Inflammatory macrophage treated with lipopolysaccharide for 1 hour (primary cell): ENCODE measurements around the gene RASGRF2.

ENCODE experiments used
- DNase-seq, 2 donors: peaks; one replicate each; pipeline ENCODE4 v3.0.0-alpha.2; 2020 to 2022

RASGRF2 gene

DNA sequence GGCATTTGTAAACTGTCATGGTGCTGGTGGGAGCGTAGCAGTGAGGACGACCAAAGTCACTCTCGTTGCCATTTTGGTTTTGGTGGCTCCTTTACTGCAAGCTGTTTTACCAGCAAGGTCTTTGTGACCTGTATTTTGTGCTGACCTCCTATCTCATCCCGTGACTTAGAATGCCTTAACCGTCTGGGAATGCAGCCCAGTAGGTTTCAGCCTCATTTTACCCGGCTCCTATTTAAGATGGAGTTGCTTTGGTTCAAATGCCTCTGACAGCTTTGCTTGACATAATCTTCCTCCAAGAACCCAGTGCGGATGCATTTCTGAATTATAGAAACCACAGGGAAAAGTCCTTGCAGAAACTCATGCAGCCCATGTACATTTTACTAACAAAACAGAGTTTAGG is 3.9 kb upstream of the RASGRF2 start:
- no peak for DNase-seq

DNA sequence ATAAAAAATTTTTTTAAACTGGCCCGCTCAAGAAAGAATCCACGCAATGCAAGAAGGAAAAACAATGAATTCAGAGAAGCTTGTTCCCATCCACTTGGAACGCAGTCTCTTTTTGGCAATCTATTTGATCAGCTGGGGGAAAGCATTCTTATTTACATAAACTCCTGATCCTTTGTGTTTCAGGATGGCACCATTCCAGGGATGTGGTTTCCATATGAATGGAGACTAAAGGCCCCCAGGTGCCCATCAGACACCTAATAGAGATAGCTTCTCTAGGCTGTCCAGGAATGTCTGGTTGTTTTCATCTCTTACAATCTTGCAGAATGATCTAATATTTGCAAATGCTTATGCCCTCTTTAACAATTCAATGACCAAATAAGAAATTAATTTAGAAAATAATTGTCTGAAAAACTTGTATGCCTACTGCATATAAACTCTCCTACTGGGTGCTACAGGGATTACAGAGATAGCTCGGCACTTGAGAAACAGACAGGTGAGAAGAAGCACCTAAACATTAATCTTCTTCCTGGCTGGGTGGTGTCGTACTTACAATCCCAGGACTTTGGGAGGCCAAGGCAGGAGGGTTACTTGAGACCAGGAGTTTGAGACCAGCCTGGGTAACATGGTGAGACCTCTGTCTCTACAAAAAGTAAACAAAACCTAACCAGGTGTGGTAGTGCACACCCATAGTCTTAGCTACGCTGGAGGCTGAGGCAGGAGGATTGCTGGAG is 3.0 kb upstream of the RASGRF2 start:
- DNase-seq = no peak

DNA sequence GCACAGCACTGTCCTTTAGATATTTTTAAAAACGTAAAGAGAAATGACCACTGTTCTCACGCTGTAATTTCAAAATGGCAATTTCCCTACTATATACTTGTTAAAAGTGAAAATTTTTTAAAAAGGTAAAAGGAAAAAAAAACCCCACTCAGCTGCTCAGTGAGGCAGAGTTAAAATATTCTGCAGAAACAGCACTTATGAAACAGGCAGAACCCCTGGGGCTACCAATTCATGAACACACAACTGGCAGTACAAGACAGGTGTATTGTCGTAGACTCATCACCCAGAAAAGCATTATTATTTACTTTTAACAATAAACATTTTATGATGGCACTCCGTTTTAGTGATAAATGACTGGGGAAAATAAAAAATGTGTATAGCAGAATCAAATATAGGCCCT is 1.5 kb upstream of the RASGRF2 start:
- DNase-seq = no peak

DNA sequence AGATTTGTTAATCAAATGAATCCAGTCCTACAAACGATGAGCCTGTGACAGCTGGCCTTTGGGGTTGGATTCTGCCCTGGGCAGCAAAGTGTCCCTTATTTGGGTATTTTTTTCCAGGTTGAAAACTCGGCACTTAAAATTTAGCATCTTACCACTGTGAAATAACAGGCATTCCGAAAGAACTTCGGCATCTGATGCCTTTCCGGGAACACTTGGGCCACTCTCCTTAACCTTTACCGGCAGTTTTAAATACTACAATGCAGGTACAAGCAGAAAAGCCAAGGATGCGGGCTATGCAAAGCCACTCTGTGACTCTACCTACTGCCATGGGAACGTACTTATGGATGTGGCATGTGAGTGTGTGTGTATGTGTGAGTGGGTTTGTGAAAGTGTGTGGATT is 1.0 kb upstream of the RASGRF2 start:
- no peak for DNase-seq

DNA sequence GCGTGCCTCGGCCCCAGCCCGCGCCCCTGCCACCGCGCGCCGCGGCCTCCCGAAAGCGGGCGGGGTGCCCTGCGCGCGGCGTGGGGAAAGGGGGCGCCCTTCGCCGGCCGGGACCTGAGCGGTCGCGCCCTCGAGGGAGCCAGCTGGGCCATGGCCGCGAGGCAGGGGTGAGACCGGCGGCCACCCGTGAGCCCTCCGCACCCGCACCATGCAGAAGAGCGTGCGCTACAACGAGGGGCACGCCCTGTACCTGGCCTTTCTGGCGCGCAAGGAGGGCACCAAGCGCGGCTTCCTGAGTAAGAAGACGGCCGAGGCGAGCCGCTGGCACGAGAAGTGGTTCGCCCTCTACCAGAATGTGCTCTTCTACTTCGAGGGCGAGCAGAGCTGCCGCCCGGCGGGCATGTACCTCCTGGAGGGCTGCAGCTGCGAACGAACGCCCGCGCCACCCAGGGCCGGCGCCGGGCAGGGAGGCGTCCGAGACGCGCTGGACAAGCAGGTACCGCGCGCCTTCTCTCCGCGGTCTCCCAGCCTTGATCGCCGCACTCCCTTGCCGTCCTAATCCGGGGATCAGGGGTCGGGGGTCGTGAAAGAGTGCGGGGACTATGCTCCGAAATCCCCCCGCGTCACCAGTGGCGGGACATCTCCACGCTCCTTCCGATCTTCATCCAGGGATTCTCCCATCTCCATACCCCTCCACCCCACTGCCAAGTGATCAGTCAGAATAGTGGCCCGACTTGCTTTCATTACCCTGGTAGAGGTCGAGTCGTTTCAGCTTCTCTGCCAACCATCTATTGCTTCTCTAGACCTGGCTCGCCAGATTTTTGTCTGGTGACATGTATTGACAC is 590 bp downstream of the RASGRF2 start:
- no peak for DNase-seq

DNA sequence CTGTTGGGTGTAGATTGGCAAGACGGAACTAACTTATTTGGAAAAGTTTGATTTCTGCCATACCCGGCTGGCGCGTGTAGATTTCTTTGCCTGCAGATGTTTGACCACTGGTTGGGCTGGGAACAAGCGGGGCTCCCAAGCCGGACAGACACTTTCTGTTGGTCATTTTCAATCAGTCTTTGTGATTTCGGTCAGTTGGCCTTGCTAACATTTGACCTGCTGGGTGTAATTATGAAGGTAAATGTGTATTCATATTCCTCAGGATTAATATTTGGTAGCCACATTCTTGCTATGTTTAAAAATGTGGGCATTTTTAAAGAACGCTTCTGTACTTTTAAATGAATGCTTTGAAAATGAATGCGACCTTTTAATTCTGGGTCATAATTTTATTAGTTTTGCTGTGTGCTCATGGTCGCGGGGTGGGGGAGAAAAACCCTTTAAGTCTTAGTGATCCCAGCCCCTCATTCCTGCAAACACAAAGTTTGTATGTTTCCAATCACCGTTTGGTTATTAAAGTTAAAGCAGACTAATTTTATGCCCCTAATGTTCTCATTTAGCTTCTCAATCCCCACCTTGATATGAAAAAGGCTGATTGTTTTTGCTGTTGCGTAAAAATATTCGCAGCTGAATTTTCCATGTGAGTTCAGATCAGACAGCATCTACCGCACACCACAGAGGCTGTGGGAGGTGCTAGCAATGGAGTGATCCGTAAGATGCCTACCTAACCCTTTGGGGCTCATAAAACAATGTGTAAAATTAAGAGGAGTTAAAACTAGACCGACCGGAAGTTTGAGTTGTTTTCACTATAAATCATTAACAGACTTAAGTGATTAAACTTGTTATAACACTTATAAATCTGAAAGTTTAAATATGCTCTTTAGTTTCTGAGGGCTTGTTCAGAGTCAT is 1.5 kb downstream of the RASGRF2 start:
- DNase-seq = no peak

DNA sequence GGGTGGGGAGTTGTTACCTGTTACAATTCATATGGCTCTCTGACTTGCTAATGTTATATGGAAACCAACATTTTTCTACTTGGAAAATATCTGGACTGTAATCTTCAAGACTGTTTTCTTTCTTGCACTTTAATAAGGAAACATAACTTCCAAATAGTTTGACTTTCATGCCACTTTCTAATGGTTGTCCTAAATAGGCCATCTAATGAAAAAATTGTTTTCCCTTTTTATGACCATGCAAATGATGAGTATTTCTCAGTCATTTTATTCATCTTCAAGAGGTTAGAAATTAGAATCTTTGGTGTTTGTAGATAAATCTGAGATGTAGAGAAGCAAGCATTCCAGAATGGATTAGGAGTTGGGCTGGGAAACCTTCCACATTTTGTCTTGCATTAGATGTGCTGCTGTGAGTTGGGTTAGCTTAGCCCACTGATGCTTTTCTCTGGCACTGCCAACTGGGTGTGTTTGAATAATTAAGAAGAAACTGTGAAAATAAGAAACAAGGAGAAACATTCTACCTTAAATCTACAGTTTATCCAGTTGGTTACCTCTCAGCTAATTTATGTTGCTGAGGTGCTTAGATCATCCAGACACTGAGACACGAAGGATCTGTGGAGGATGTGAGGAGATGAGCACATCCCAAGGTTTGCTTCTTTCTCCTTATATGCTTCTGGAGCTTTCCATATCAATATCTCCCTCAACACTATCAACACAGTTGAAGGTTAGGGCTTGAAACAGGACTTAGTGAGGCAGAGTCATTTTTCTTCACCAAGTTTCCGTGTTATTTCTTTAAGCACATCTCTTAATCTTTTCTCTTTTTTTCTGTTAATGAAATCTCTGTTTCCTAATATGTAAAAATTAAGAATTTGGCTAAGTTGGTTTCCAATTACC is 2.7 kb downstream of the RASGRF2 start:
- DNase-seq = no peak

DNA sequence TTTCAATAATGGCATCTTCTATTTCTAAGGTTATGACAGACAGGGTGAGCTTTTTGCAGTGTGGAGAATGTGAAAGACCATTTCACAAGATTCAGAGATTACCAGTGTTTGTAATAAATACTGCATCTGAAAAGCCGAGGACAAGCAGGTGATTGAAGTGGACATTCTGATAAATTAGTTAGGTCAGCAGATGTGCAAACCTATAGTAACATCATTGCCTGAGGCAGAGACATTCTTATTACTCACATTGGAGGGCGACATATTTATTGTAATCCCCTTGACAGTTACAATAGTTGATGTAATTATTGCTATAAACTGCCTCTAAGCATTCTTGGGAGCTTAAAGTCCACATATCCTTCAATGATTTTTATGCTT is 3.3 kb downstream of the RASGRF2 start:
- no peak for DNase-seq

DNA sequence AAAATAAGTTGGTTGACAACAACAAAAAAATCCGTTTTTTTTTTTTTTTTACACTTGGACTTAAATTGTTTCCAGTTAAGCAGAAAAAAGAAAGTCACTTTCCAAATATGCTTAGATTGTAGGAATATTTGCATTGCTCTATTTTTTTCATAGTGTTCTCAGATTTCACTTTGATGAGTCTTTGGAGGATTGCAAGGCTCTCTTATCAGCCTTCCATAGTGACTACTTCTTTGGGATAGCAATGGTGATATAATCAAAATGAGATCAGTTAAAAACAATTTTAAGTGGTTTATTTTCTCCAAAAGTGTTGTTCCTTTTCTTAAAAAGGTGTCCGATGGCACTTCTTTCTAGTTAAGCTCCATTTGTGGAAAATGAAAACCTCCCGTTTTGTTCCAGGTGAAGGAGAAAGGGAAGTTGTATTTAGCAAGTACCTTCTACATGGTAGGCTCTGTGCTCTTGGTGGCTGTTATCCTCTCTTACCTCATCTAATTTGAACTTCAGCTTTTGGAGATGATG is 3.9 kb downstream of the RASGRF2 start:
- DNase-seq = no peak

DNA sequence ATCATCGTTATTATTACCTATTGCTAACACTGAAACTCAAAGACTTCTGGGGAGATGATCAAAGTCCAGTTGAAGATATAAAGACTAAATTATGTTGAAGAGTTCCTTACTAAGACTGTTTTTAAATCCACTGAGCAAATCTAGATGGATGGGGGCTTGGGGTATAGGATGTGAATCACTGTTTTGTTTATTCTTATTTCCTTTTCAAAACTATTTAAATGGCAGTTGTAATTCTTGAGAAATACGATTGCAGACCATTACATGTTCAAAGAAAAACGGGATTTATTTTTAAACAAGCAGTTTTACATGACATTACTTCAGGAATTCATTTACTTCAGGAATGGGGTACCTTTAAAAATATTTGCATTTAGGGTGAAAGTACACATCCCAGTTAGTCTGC is 4.3 kb downstream of the RASGRF2 start:
- DNase-seq = no peak

DNA sequence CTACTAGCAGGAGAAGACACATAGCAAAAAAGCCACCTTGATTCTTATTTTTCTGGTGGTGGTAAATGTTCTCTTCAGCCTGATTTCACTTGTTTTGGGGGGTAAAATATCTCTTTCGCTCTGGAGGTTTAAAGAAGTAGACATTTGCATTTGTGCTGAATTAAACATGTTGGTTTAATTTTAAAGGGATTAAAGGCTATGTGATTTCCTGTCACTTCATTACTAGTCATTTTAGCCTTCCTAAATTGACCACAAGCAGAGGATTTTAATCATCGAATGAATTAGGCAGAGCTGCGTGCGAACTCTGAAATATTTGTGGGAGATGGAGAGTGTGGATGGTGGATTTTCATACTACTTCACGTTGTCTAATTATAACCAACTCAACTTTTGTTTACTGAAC is 4.8 kb downstream of the RASGRF2 start:
- DNase-seq = no peak

DNA sequence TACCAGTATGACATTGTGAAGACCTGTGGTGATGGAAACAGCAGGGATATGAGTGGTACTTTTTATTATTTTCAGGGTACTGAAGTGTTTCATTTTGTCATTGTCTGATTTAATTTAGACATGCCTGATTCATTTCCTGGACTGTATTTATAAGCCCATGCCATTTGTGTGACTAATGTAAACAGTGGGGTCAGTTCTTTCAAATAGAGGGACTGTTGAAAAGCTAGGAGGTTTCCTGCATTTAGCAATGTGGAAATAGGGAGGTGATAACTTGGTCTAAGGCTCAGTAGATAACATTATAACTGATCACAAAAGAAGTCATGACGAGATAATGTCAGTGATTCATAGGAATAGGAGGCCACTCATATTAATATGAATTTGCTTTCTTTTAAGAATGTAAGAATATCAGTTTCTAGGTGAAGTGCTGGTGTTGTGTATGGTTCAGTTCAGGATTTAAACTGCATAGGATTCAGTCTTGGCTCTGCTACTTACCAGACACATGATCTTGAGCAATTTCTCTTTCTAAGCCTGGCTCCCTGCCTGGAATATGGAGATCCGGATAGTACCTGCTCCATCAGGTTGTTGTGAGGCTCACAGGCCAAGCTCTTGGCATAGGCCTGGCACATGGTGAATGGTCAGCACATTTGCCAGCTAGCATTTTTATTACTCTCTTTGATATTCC is 7.5 kb downstream of the RASGRF2 start:
- DNase-seq = no peak

DNA sequence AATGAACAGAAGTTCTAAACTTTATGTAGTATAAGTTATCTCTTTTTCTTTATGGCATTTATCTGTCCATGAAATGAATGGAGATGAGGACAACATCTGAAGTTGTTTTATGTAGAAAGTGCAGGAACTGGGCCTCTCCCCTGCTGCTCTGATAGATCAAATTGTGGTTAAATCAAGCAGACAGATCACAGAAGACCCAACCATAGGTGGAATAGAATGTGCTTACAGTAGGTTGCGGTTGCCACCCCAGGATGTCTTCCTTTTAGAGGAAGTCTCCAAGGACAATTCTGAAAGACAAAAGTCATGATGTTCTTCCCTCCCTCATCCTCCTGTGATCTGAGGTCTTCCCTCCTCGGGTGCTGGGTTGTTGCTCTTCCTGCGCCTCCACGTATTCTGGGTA is 12.9 kb downstream of the RASGRF2 start:
- no peak for DNase-seq

DNA sequence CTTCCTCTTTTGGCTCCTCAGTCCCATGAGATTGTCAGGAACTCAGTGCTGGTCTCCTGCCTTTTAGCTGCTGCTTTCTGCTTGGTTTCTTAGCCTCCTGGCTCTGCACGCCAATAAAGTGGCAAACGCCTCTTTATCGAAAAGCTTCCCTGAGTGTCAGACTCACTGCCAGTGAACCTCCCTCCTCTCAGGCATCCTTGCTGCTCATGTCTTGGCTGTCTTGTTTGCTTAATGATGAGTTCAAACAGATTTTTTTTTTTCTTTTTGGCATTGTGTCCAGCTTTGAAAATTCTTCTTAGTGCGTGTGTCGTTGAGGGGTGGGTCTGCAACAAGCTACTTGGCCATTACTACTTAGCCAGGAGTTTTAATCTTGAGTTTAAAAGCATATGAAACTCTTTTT is 14.9 kb downstream of the RASGRF2 start:
- no peak for DNase-seq

DNA sequence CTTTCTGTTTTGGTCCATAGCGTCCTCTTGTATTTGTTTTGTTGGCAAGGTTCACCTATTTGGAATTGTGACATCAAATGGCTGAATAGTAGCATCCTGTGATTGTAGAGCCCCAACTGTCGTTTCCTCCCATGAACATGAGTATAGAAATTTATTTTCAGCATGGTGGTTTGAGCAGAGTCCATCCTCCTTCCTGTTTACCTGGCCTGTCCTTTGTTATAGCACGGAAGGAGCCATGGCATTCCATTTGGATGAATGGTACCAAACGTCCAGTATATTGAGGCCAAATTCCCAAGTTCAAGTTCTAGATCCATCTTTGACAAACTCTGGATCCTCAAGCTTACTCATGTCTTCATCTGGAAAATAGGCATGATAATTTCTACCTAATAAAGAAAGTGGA is 16.8 kb downstream of the RASGRF2 start:
- no peak for DNase-seq

DNA sequence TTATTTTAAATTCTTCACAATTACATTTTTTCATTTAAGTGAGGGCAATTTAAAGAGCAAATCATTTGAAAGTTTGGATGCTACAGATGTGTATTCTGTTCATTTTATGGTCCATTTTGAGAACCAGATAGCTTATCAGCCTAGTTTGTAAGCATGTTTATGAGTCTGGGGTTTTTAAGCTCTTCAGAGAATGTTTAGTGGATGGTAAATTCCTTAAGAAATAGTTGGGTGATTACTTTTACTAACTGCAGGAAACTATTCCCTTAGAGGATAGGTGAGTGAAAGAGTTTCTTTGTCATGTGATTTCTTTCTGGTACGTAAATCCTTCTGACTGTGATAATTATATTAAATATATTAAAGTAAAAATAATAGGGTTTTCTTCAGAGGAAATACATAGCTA is 17.6 kb downstream of the RASGRF2 start:
- DNase-seq = no peak

DNA sequence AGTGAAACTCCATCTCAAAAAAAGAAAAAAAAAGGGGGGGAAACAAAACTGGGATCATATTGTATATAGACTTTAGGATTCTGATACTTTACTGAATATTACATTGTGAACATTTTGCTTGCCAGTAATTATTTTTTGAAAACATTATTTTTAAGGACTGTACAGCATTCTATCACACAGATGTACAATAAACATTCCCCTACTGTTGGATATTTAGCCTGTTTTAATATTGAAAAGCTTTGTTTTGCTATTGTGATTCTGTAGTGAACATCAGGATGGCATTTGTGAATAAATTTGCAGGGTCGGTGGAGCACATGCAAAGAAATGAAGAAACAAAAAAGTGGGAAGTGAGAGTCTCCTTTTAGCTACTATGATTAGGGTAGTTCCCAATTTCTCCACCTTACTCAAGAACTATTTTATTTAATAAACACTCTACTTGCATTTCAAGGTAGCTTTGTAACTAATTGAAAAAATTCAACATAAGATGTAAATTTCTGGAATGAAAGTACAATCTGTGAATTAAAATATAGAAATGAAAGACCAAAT is 18.7 kb downstream of the RASGRF2 start:
- peak; percentile 15 to 31 for DNase-seq

DNA sequence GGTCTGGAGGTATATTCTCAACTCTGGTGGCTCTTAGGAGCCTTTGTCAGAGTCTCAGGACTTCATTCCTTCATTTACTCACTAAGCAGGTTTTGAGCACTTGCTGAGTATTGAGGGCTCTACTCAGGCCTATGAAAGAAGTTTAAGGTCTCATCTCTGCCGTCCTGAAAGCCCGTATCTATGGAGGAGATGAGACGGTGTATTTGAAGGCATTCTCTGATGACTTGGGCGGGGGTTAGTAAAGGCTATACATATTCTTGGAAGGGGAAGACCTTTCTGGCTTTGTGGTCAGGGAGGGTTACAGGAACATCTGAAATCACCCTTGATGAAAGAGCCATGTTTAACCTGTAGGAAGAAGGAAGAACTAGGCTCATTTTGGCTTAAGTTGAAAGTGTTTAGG is 21.9 kb downstream of the RASGRF2 start:
- DNase-seq = no peak

DNA sequence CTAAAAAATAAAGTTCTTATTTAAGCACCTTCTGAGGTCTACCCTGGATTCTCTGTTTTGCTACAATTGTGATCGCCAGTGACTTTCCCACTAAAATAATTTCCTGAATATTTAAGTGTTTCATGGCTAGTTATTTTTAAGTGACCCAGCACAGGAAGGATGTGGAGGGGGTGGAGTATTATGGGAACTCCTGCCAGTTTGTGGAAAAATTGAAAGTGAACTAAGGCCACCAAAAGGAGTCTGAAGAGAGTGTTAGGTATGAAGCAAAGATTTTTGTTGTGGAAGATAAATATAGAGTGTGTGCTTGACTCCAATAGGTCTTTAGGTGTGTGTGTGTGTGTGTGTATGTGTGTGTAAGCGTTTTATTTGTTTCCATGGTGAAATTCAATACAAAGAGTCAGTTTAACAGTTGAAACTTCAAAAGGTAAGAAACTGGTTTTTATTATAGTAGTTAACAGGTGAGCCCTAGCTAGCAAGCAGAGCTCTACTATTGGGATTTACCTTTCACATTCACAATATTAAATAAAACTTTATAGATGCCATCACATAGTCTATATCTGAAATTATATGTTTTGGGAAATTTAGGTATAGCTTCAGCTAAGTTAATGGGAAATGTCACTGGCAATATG is 25.6 kb downstream of the RASGRF2 start:
- no peak for DNase-seq

DNA sequence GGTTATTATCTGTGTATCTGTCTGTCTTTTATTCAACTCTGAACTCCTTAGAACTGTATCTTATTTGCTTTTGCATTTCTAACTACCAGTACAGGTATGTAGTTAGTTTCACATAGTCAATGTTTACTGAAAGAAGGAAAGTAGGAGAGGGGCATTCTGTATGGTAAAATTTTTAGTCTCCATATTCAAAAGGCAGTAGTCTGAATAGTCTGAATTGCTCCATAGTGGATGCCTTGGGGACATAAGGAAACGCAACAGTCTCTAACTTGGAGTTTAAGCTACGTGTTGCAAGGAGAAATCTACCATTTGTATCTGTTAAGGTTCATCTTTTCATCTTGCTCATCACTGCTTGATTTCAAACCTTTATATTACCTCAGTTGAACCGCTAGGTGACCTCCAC is 26.2 kb downstream of the RASGRF2 start:
- DNase-seq = no peak
